Memory B cell (primary cell): ENCODE results near the gene EXOC4.

Experiments
- ATAC-seq: fragments of 150-1000 bp; cut with Tn5 transposase; 2 replicates; pipeline ENCODE4 v1.10.0; 2021; ENCODE audit warnings: low read depth, mild to moderate bottlenecking, moderate library complexity
- DNase-seq, 2 donors: peaks; one replicate each; pipeline ENCODE4 v3.0.0; 2022; ENCODE audit warnings: low spot score in 2 of 2
- H3K27ac Mint-ChIP-seq: one replicate; pipeline ENCODE4 v1.8.0; 2022; ENCODE audit warnings: mild to moderate bottlenecking, moderate library complexity, mixed read lengths
- H3K27me3 Mint-ChIP-seq: one replicate; pipeline ENCODE4 v1.8.0; 2022; ENCODE audit warnings: mixed read lengths
- H3K36me3 Mint-ChIP-seq: one replicate; pipeline ENCODE4 v1.8.0; 2022; ENCODE audit warnings: mild to moderate bottlenecking, mixed read lengths
- H3K4me1 Mint-ChIP-seq: one replicate; pipeline ENCODE4 v1.8.0; 2022; ENCODE audit warnings: mixed read lengths
- H3K4me3 Mint-ChIP-seq: one replicate; pipeline ENCODE4 v1.8.0; 2022; ENCODE audit warnings: mild to moderate bottlenecking, moderate library complexity, mixed read lengths
- H3K9me3 Mint-ChIP-seq: one replicate; pipeline ENCODE4 v1.8.0; 2022; ENCODE audit warnings: mixed read lengths

EXOC4 gene

DNA sequence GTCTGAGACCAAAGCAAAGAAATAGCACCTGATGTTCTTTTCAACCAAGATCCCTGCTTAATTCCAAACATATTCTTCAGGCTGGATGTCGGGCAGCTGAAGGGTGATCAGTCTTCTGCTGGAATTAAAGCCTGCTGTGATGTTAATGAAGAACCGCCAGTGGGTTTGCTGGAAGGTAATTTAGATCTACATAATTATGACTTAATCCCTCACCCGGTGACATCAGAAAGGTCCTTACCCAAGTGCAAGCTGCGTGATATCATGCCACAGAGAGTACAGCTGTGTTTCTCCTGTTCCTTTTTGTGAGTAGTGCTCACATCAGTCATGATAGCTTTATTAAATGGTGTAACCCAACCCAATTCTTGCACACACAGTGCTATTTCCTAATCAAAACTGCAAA is 845.2 kb downstream of the EXOC4 start:
- no peak for DNase-seq
- Mint-ChIP-seq H3K4me1 (no peaks in the 10 kb centered on the region), H3K9me3 (peaks cover 12% of the 10 kb centered on the region), H3K36me3 (no peaks in the 10 kb centered on the region), H3K27me3 (no peaks in the 10 kb centered on the region), H3K27ac (no peak overlapping the region), H3K4me3 (no peak overlapping the region)
- no peak for ATAC-seq

DNA sequence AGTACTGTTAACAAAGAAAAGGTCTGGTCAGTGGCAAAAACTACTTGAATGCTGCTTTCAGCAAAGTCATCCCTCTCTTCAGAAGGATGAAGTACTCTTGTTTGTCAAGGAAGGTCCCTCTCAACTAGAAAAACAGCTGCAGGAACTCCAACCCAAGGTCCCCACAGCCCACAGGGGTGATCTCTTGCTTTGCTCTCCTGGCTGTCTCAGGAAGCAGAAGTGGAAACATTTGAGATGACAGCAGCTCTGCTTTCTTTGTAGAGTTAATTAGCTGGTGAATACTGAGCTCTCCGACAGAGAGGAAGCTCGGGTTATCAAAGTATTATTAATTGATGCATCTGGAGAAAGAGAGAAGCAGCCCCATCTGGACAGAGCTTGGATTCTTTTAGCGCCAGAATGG is 848.8 kb downstream of the EXOC4 start:
- DNase-seq: no peak
- no peaks in the 10 kb centered on the region for H3K4me1 Mint-ChIP-seq
- H3K4me3 Mint-ChIP-seq: no peak overlapping the region
- no peaks in the 10 kb centered on the region for H3K9me3 Mint-ChIP-seq
- no peaks in the 10 kb centered on the region for H3K36me3 Mint-ChIP-seq
- no peak overlapping the region for H3K27ac Mint-ChIP-seq
- ATAC-seq: no peak
- H3K27me3 Mint-ChIP-seq: no peaks in the 10 kb centered on the region

DNA sequence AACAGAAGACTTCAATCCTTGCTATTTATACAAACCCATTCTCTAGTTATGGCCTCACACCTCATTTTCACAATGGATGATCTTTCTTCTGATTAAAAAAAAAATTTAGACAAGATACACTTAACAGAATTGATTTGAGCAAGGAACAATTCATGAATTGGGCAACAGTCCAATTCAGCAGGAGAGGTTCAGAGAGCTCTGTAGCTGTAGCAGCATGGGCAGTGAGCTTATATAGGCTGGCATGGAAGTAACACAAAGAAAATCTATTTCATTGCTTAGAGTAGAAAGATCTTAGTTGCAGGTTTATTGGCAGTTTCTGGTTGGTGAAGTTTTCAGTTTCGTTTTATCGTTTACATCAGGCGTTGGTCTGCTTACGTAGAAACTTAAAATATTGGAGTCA is 851.3 kb downstream of the EXOC4 start:
- Mint-ChIP-seq H3K27ac (no peak overlapping the region), H3K4me3 (no peak overlapping the region), H3K36me3 (no peaks in the 10 kb centered on the region), H3K27me3 (no peaks in the 10 kb centered on the region), H3K4me1 (no peaks in the 10 kb centered on the region), H3K9me3 (peaks cover 2% of the 10 kb centered on the region)
- no peak for ATAC-seq
- no peak for DNase-seq

DNA sequence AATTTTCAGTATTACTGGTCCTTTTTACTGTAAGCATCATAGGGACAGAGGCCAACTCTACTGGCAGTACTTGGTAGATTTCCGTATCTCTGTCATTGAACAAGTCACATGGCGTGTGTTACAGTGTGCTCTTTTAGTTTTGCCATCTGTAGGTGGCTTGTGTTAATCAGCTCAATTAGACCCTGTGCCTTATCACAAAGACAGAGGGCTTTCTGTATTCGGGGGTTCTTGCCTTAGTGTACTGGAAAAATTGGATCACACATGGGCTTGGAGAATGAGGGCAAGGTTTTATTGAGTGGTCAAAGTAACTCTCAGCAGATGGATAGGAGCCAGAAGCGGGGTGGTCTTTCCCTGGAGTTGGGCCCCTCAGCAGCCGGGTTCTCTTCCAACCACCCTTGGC is 853.0 kb downstream of the EXOC4 start:
- H3K27ac Mint-ChIP-seq: no peak overlapping the region
- DNase-seq: no peak
- no peak for ATAC-seq
- H3K4me1 Mint-ChIP-seq: no peaks in the 10 kb centered on the region
- H3K27me3 Mint-ChIP-seq: no peaks in the 10 kb centered on the region
- no peak overlapping the region for H3K4me3 Mint-ChIP-seq
- no peaks in the 10 kb centered on the region for H3K36me3 Mint-ChIP-seq
- peaks cover 2% of the 10 kb centered on the region for H3K9me3 Mint-ChIP-seq

DNA sequence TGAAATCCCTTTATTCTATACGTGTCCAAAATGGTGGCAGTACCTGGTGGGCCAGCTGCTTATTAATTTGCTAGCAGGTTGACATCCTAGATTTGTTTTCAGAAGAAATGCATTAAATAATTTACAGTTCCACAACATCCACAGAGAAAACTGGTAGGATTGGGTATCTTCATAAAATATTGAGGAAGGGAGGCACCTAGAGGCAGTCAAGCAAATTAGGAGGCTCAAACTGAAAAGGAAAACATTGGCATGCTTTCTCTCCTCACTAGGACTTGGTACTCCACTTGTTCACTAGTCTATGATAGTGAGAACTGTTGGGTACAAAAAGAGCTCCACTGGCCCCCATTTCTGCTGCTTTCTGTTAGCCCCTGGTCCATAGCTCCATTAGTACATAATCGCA is 855.9 kb downstream of the EXOC4 start:
- Mint-ChIP-seq H3K4me3 (no peak overlapping the region), H3K36me3 (peaks cover 4% of the 10 kb centered on the region), H3K4me1 (no peaks in the 10 kb centered on the region), H3K27me3 (no peaks in the 10 kb centered on the region), H3K9me3 (peaks cover 2% of the 10 kb centered on the region), H3K27ac (no peak overlapping the region)
- ATAC-seq (no peak), DNase-seq (no peak)

DNA sequence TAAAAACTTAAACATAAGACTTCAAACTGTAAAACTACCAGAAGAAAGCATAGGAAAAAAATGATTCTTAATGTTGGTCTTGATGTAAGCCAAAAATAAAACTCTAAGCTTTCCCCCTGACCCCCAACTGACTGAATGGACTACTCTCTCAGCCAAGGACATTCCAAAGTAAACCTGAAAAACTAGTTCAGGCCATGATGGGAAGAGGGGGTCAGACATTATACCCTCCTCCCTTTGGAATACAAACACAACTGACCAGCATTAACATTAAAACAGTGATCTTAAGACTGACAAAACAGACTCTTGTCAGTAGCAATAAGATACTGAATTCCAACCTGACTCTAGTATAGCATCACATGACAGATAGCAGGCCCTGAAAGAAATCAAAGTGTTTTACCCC is 860.8 kb downstream of the EXOC4 start:
- no peak overlapping the region for H3K27ac Mint-ChIP-seq
- no peak for DNase-seq
- H3K4me1 Mint-ChIP-seq: no peaks in the 10 kb centered on the region
- H3K27me3 Mint-ChIP-seq: no peaks in the 10 kb centered on the region
- H3K4me3 Mint-ChIP-seq: no peak overlapping the region
- peaks cover 2% of the 10 kb centered on the region for H3K9me3 Mint-ChIP-seq
- peaks cover 4% of the 10 kb centered on the region for H3K36me3 Mint-ChIP-seq
- no peak for ATAC-seq

DNA sequence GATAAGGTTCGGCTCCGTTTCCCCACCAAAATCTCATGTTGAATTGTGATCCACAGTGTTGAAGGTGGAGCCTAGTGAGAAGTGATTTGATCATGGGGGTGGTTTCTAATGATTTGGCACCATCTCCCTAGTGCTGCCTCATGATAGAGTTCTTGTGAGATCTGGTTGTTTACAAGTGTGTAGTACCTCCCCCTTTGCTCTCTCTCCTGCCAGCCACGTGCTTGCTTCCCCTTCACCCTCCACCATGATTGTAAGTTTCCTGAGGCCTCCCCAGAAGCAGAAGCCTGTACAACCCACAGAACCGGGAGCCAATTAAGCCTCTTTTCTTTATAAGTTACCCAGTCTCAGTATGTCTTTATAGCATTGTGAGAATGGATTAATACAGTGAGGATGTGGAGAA is 862.1 kb downstream of the EXOC4 start:
- H3K27ac Mint-ChIP-seq: no peak overlapping the region
- ATAC-seq (no peak), DNase-seq (no peak)
- H3K36me3 Mint-ChIP-seq: peaks cover 4% of the 10 kb centered on the region
- no peaks in the 10 kb centered on the region for H3K4me1 Mint-ChIP-seq
- H3K4me3 Mint-ChIP-seq: no peak overlapping the region
- peaks cover 2% of the 10 kb centered on the region for H3K9me3 Mint-ChIP-seq
- no peaks in the 10 kb centered on the region for H3K27me3 Mint-ChIP-seq
